B cell (primary cell): Measurements from ENCODE around the gene ZMYND8. TPM values are rescaled to one million over a fixed set of nuclear protein-coding genes. Genes with fewer than 3 reads are reported as not detected.
A peak's percentile ranks its signal among the peaks of the same experiment; 100 is the strongest.
"Not testable (repeated sequence)": the region's sequence is repeated elsewhere in the genome, so short reads cannot be mapped to it uniquely, and the experiment has no call there.

Experiments used
- ATAC-seq: fragments of 200-7000 bp; cut with Tn5 transposase; one replicate; pipeline ENCODE4 v1.10.0; 2021; ENCODE audit warnings: low read depth, mild to moderate bottlenecking, moderate number of reproducible peaks, moderate library complexity
- CTCF ChIA-PET: fragments of 350-600 bp; sonication (Branson Sonifier 250); formaldehyde crosslinking; loops from one replicate; lab custom pipeline; 2021; ENCODE audit warnings: antibody characterized with exemption, inconsistent platforms; lab: Charles Lee
- POLR2A ChIA-PET: fragments of 350-600 bp; sonication (Branson Sonifier 250); formaldehyde crosslinking; loops from one replicate; lab custom pipeline; 2021; ENCODE audit warnings: antibody characterized with exemption; lab: Charles Lee
- DNase-seq: peaks from one replicate; pipeline ENCODE4 v3.0.0; 2013
- H2AFZ ChIP-seq: 2 replicates; pipeline ENCODE4 v1.6.1; 2012; ENCODE audit warnings: mild to moderate bottlenecking, low read depth, low read length; ENCODE audit not compliant: insufficient read depth, poor library complexity, severe bottlenecking
- H3K27ac ChIP-seq, 2 donors: 1 replicate in 1 of 2; 2 replicates in 1 of 2; pipeline ENCODE4 v1.5.1; 2012 to 2013; ENCODE audit warnings: low read length in 2 of 2, mild to moderate bottlenecking in 2 of 2, moderate library complexity in 1 of 2
- H3K27me3 ChIP-seq, 4 experiments: fragments of 200-600 bp in 1 of 4; sonication (generic) in 1 of 4; replicated peaks in 1 of 4; 1 replicate in 2 of 4; 2 replicates in 2 of 4; pipeline versions ENCODE4 v1.6.1 to v1.7.0; 2013 to 2016; ENCODE audit warnings: low read length in 3 of 4, mild to moderate bottlenecking in 2 of 4, mixed read lengths in 1 of 4, moderate library complexity in 1 of 4; ENCODE audit not compliant: insufficient read depth in 4 of 4, control insufficient read depth in 3 of 4; ENCODE audit errors: control extremely low read depth in 1 of 4
- H3K36me3 ChIP-seq, 2 experiments: replicated peaks in 1 of 2; 1 replicate in 1 of 2; 2 replicates in 1 of 2; pipeline versions ENCODE4 v1.6.1 to v1.7.1; 2013; ENCODE audit warnings: low read length in 1 of 2; ENCODE audit not compliant: insufficient read depth in 2 of 2, control insufficient read depth in 1 of 2; ENCODE audit errors: control extremely low read depth in 1 of 2, extremely low read depth in 1 of 2
- H3K4me1 ChIP-seq, 2 donors: fragments of 200-600 bp in 1 of 2; sonication (generic) in 1 of 2; 1 replicate in 1 of 2; 2 replicates in 1 of 2; pipeline versions ENCODE4 v1.5.1 to v1.6.1; 2013 to 2017; ENCODE audit warnings: low read length in 2 of 2; ENCODE audit not compliant: control insufficient read depth in 2 of 2, insufficient read depth in 2 of 2
- H3K4me2 ChIP-seq: replicated peaks from 2 replicates; pipeline ENCODE3; 2012; ENCODE audit warnings: mild to moderate bottlenecking, low read depth, low read length; ENCODE audit not compliant: poor library complexity, severe bottlenecking
- H3K4me3 ChIP-seq, 5 experiments: fragments of 200-600 bp in 1 of 5; sonication (generic) in 1 of 5; 1 replicate in 3 of 5; 2 replicates in 2 of 5; pipeline versions ENCODE4 v1.5.1 to v1.7.0; 2011 to 2016; ENCODE audit warnings: low read length in 4 of 5, mild to moderate bottlenecking in 4 of 5, low read depth in 2 of 5, control low read depth in 1 of 5, moderate library complexity in 1 of 5; ENCODE audit not compliant: insufficient read depth in 1 of 5; ENCODE audit errors: control extremely low read depth in 1 of 5, extremely low read depth in 1 of 5
- H3K79me2 ChIP-seq: fragments of 200-600 bp; sonication (generic); one replicate; pipeline ENCODE4 v1.6.0; 2016; ENCODE audit warnings: low read length; ENCODE audit not compliant: control insufficient read depth, insufficient read depth
- H3K9ac ChIP-seq: fragments of 200-600 bp; sonication (generic); 2 replicates; pipeline ENCODE4 v1.6.1; 2017; ENCODE audit warnings: mild to moderate bottlenecking, low read length, moderate library complexity
- H3K9me3 ChIP-seq, 3 donors: one replicate each; pipeline versions ENCODE4 v1.6.1 to v1.7.1; 2013; ENCODE audit warnings: low read length in 2 of 3; ENCODE audit not compliant: control insufficient read depth in 2 of 3, insufficient read depth in 1 of 3; ENCODE audit errors: control extremely low read depth in 1 of 3
- H4K20me1 ChIP-seq: 2 replicates; pipeline ENCODE4 v1.6.0; 2012; ENCODE audit warnings: mild to moderate bottlenecking, low read length; ENCODE audit not compliant: insufficient read depth, control insufficient read depth, poor library complexity, severe bottlenecking
- H3K27ac Mint-ChIP-seq: one replicate; pipeline ENCODE4 v1.8.0; 2021; ENCODE audit warnings: mixed read lengths
- H3K27me3 Mint-ChIP-seq: one replicate; pipeline ENCODE4 v1.8.0; 2021; ENCODE audit warnings: mixed read lengths
- H3K4me1 Mint-ChIP-seq: one replicate; pipeline ENCODE4 v1.8.0; 2021; ENCODE audit warnings: mixed read lengths
- H3K4me3 Mint-ChIP-seq: one replicate; pipeline ENCODE4 v1.8.0; 2021; ENCODE audit warnings: mixed read lengths
- H3K9me3 Mint-ChIP-seq: one replicate; pipeline ENCODE4 v1.8.0; 2022; ENCODE audit warnings: mixed read lengths; ENCODE audit not compliant: insufficient read depth
- CTCF ChIP-seq: fragments of 200-600 bp; IDR thresholded peaks from one replicate; pipeline ENCODE4 v1.8.0; 2022; ENCODE audit warnings: antibody characterized with exemption, mild to moderate bottlenecking
- EZH2 ChIP-seq: IDR thresholded peaks from 2 replicates; pipeline ENCODE4 v1.6.1; 2012; ENCODE audit warnings: borderline replicate concordance, low read depth, mild to moderate bottlenecking, moderate library complexity, low read length; ENCODE audit not compliant: insufficient read depth, poor library complexity, severe bottlenecking
- WGBS: methylation state at CpG from one replicate; pipeline ENCODE4 v1.1.5; 2013; ENCODE audit warnings: missing lambda C conversion rate; ENCODE audit not compliant: insufficient coverage; 5-methylcytosine and 5-hydroxymethylcytosine counted together
- intact Hi-C: fragments of 100-400 bp; cut with micrococcal nuclease; formaldehyde crosslinking; loops from one replicate; pipeline ENCODE4 v1.10.0; 2022
- polyA plus RNA-seq: library from polyadenylated mRNA; depleted of rRNA; stranded (reverse); fragments of >200 nt; gene quantifications from 2 replicates; pipeline ENCODE4 v1.2.3, GENCODE V29; 2012
- total RNA-seq, 2 donors: library from RNA; stranded (reverse); fragments of 120-200 nt in 1 of 2; gene quantifications; 1 replicate in 1 of 2; 2 replicates in 1 of 2; pipeline versions ENCODE4 v1.2.3 to v1.2.4, GENCODE V29; 2013 to 2022

ZMYND8 gene
- total and polyA plus RNA-seq, 2 donors (not counting 1 experiment from before 2014, with no cell fraction given), result 20.3 to 67.2 TPM

GRCh38 chr20:47290008-47290407 lies 66.5 kb downstream of the ZMYND8 start:
- POLR2A ChIA-PET, result no interaction called here
- DNase-seq (no peak), ATAC-seq (no peak)
- CTCF ChIA-PET, result interaction anchor here (1.1 to 1.6 kb wide), 2 partner anchors 94 to 331 kb away, joined by 3 to 4 read pairs; no protein-coding TSS in a partner anchor
- Histone ChIP-seq H3K9me3 (no peaks in the 10 kb centered on the region), H4K20me1 (no peaks in the 10 kb centered on the region), H3K4me1 (no peaks in the 10 kb centered on the region), H3K79me2 (peaks cover 33% of the 10 kb centered on the region), H3K4me3 (no peak overlapping the region), H3K27ac (no peak overlapping the region), H3K27me3 (no peaks in the 10 kb centered on the region), H3K36me3 (peaks cover 14 to 85% of the 10 kb centered on the region in 2 experiments), H2AFZ (no peak overlapping the region), H3K9ac (no peak overlapping the region), H3K4me2 (no peak overlapping the region)
- H3K4me1 Mint-ChIP-seq, result no peaks in the 10 kb centered on the region
- H3K27me3 Mint-ChIP-seq, result no peaks in the 10 kb centered on the region
- intact Hi-C loops, result no loop called here
- H3K4me3 Mint-ChIP-seq, result no peak overlapping the region
- TF ChIP-seq CTCF, result no peak
- no peak for TF ChIP-seq EZH2
- no peaks in the 10 kb centered on the region for H3K9me3 Mint-ChIP-seq
- H3K27ac Mint-ChIP-seq, result peak overlapping the region; percentile 11
- 100% methylated on average over 2 of the region's 3 CpGs for whole genome bisulfite sequencing

GRCh38 chr20:47289096-47289495 lies 67.4 kb downstream of the ZMYND8 start:
- H4K20me1 ChIP-seq, result no peaks in the 10 kb centered on the region
- no peaks in the 10 kb centered on the region for H3K4me1 ChIP-seq
- ATAC-seq (no peak), DNase-seq (no peak)
- Mint-ChIP-seq H3K4me1 (no peaks in the 10 kb centered on the region), H3K4me3 (no peak overlapping the region), H3K27me3 (no peaks in the 10 kb centered on the region), H3K9me3 (no peaks in the 10 kb centered on the region), H3K27ac (no peak overlapping the region)
- no CpG with 5 or more reads among the region's 3 CpGs for WGBS
- H3K9ac ChIP-seq, result no peak overlapping the region
- intact Hi-C loops, result no loop called here
- H3K9me3 ChIP-seq, result no peaks in the 10 kb centered on the region
- H3K36me3 ChIP-seq, result peaks cover 13 to 85% of the 10 kb centered on the region in 2 experiments
- H3K27me3 ChIP-seq, result no peaks in the 10 kb centered on the region
- TF ChIP-seq CTCF (no peak), EZH2 (no peak)
- no peak overlapping the region for H2AFZ ChIP-seq
- peaks cover 34% of the 10 kb centered on the region for H3K79me2 ChIP-seq
- ChIA-PET POLR2A (no interaction called here), CTCF (interaction anchor here (1.1 kb wide), 1 partner anchor 95 kb away, joined by 4 read pairs; no protein-coding TSS in a partner anchor)
- H3K4me2 ChIP-seq, result no peak overlapping the region
- no peak overlapping the region for H3K4me3 ChIP-seq
- H3K27ac ChIP-seq, result no peak overlapping the region

GRCh38 chr20:47288530-47288929 lies 68.0 kb downstream of the ZMYND8 start:
- H2AFZ ChIP-seq, H3K4me1 Mint-ChIP-seq, ATAC-seq, H3K4me2 ChIP-seq, H3K9ac ChIP-seq, H3K4me3 ChIP-seq, H3K9me3 ChIP-seq, H3K27ac Mint-ChIP-seq, H3K27me3 ChIP-seq, H4K20me1 ChIP-seq, H3K4me3 Mint-ChIP-seq, intact Hi-C loops, POLR2A ChIA-PET, H3K27ac ChIP-seq, H3K27me3 Mint-ChIP-seq, DNase-seq, H3K4me1 ChIP-seq, H3K9me3 Mint-ChIP-seq: not testable (repeated sequence)
- Histone ChIP-seq H3K36me3 (peaks cover 12 to 84% of the 10 kb centered on the region in 2 experiments), H3K79me2 (peaks cover 35% of the 10 kb centered on the region)
- WGBS, result 100% methylated on average over 5 of the region's 8 CpGs
- CTCF ChIA-PET, result interaction anchor here (1.2 to 1.3 kb wide), 3 partner anchors 9 to 67 kb away, joined by 3 to 4 read pairs (median 3); no protein-coding TSS in a partner anchor
